ENCODE data around the gene NUDCD3. TPM values are rescaled to one million over a fixed set of nuclear protein-coding genes. Genes with fewer than 3 reads are reported as not detected.

NUDCD3 gene
- total RNA-seq, 1 experiment from 2014 or later: 117 TPM

GRCh38 chr7:44535348-44536064 lies 45.0 kb upstream of the NUDCD3 start:
- in situ Hi-C loops (cut with HindIII; ENCODE audit: low pct_unique_long_range_greater_than_20kb, low sequenced_read_pairs): no loop called here
- CTCF ChIA-PET: interaction anchor here (0.5 to 0.7 kb wide), 3 partner anchors 8 to 31 kb away, joined by 3 to 6 read pairs (median 3); no protein-coding TSS in a partner anchor
- BruUV-seq (replicated peaks): no TSS peak

GRCh38 chr7:44534501-44534900 lies 44.0 kb upstream of the NUDCD3 start:
- Histone ChIP-seq H3K4me1 (ENCODE audit: control insufficient read depth, insufficient read depth, low read length) (no peaks in the 10 kb centered on the region), H3K27ac (ENCODE audit: low read length) (no peak overlapping the region), H3K9me3 (ENCODE audit: control insufficient read depth, insufficient read depth, low read depth, low read length) (no peaks in the 10 kb centered on the region), H3K36me3 (ENCODE audit: control insufficient read depth, insufficient read depth, low read length) (no peaks in the 10 kb centered on the region), H3K27me3 (ENCODE audit: control insufficient read depth, insufficient read depth, low read length) (no peaks in the 10 kb centered on the region), H3K4me3 (ENCODE audit: low read depth in 2 of 2, low read length in 2 of 2) (no peak overlapping the region)
- DNase-seq (ENCODE audit: low read depth, low spot score): peak; percentile 18
- POLR2A ChIA-PET: no interaction called here
- peak; percentile 64; the same call in 1 of the 2 replicates for ATAC-seq
- TF ChIP-seq POLR2AphosphoS5 (IDR thresholded peaks at IDR 0.05; ENCODE audit: low read depth, low read length) (no peak), CTCF (IDR thresholded peaks at IDR 0.05) (no peak; the same call in 1 of the 2 replicates), SIN3A (IDR thresholded peaks at IDR 0.05; ENCODE audit: borderline replicate concordance, insufficient read depth, low read depth, low read length) (no peak), TCF7L2 (IDR thresholded peaks at IDR 0.05; ENCODE audit: low read depth, low read length) (no peak), REST (IDR thresholded peaks at IDR 0.05; ENCODE audit: insufficient read depth in 1 of 2, low read depth in 2 of 2, low read length in 1 of 2) (no peak)
- in situ Hi-C loops (cut with HindIII; ENCODE audit: low pct_unique_long_range_greater_than_20kb, low sequenced_read_pairs): no loop called here
- CTCF ChIA-PET: interaction anchor here (0.5 to 1.0 kb wide), 5 partner anchors 12 to 465 kb away, joined by 3 to 20 read pairs (median 4); no protein-coding TSS in a partner anchor
- intact Hi-C loops (cut with micrococcal nuclease; ENCODE audit: unreplicated experiment): no loop called here
- BruUV-seq (replicated peaks): no TSS peak

More at GRCh38 chr7:44535348-44536064, 45.0 kb upstream of the NUDCD3 start:
- Histone ChIP-seq H3K4me3 (ENCODE audit: low read depth in 2 of 2, low read length in 2 of 2) (no peak overlapping the region), H3K27ac (ENCODE audit: low read length) (no peak overlapping the region), H3K36me3 (ENCODE audit: control insufficient read depth, insufficient read depth, low read length) (no peaks in the 10 kb centered on the region), H3K4me1 (ENCODE audit: control insufficient read depth, insufficient read depth, low read length) (no peaks in the 10 kb centered on the region), H3K9me3 (ENCODE audit: control insufficient read depth, insufficient read depth, low read depth, low read length) (no peaks in the 10 kb centered on the region), H3K27me3 (ENCODE audit: control insufficient read depth, insufficient read depth, low read length) (no peaks in the 10 kb centered on the region)
- no peak for DNase-seq (ENCODE audit: low read depth, low spot score)
- POLR2A ChIA-PET: interaction anchor here (0.7 kb wide), 1 partner anchor 16 kb away, joined by 5 read pairs; no protein-coding TSS in a partner anchor
- intact Hi-C loops (cut with micrococcal nuclease; ENCODE audit: unreplicated experiment): no loop called here
- TF ChIP-seq POLR2AphosphoS5 (IDR thresholded peaks at IDR 0.05; ENCODE audit: low read depth, low read length) (no peak), TCF7L2 (IDR thresholded peaks at IDR 0.05; ENCODE audit: low read depth, low read length) (no peak), SIN3A (IDR thresholded peaks at IDR 0.05; ENCODE audit: borderline replicate concordance, insufficient read depth, low read depth, low read length) (no peak), CTCF (IDR thresholded peaks at IDR 0.05) (no peak), REST (IDR thresholded peaks at IDR 0.05; ENCODE audit: insufficient read depth in 1 of 2, low read depth in 2 of 2, low read length in 1 of 2) (no peak)
- no peak for ATAC-seq
